Measurements from ENCODE around the gene MMP20.

MMP20 gene

DNA sequence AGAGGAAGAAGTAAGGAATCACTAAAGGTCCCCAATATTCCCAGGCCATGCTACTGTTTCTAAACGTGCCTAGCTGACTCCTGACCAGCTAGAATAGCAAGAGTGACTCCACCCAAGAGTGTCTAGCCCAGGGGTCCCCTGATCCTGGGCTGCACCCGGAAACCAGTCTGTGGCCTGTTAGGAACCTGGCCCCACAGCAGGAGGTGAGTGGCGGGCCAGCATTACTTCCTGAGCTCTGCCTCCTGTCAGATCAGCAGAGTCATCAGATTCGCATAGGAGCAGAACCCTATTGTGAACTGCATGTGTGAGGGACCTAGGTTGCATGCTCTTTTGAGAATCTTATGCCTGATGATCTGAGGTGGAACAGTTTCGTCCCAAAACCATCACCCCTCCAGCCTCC lies 2.0 kb downstream of the MMP20 start:
- no peak for DNase-seq (ENCODE audit: low spot score)

DNA sequence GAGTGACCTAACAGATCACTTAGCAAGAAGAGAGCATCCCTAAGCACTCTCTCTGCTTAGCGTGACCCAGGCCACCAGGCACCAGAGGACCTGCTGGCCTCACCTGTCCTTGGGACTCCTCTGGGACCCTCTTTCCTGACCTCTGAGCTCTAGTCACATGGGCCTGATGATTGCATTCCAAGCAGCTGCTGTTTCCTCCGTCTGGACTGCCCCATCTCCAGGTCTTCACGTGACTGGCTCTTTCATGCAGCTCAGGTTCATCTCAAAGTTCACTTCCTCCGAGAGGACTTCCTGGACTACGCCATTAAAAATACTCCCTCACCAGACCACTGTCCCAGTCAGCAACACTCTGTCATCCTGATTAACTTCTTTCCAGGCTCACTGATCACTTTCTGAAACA lies 2.9 kb downstream of the MMP20 start:
- no peak for DNase-seq (ENCODE audit: low spot score)

DNA sequence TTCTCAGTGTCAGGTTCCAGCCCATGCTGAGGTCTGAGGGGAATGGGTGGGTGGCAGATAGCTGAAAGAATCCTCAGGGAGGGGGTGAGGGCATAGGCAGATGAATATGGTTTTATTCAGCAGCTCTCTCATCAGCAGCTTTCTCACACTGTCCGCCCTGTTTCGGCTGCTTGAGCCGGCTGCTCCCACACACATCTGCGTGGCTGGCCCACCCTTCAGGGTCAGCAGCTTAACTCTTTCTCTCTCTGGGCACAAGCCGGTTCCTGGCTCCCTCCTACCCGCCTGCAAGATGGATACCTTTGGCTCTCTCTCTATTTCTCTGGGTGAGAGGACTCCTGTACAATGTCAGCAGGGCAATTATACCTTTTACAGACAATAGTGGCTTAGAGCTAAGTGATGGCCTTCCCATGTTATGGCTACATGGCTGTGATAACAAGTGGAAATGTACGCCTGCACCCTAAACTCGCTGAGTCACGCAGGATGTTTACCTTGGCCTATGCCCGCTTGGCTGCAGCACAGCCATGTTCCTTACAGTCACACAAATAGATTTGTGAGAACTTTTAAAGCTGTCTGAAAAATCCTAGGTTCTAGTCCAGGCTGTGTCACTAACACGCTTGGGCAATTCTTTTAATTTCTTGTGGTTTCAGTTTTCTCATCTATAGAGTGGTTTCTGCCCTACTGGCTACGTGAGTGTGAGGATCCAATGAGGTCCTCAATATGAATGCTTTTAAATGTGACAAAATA lies 4.1 kb downstream of the MMP20 start:
- no peak for DNase-seq (ENCODE audit: low spot score)

DNA sequence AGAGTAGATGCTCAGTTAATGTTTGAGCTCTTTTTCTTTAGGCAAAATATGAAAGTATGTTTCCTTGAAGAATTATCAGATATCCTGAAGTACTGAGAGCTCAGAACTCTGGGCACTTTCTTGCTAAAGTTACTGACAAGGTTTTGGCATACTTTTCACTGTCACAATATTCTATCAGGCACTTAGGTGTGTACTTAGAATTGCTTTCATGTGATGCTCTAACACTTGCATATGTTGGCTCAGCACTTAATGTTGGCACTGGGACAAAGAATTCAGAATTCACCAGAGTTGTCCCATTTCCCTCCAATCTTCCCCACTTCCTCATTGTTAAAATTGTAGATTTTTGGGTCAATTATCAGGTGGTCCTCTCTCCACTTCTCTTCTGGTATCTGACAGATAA lies 5.0 kb downstream of the MMP20 start:
- DNase-seq (ENCODE audit: low spot score), result no peak

DNA sequence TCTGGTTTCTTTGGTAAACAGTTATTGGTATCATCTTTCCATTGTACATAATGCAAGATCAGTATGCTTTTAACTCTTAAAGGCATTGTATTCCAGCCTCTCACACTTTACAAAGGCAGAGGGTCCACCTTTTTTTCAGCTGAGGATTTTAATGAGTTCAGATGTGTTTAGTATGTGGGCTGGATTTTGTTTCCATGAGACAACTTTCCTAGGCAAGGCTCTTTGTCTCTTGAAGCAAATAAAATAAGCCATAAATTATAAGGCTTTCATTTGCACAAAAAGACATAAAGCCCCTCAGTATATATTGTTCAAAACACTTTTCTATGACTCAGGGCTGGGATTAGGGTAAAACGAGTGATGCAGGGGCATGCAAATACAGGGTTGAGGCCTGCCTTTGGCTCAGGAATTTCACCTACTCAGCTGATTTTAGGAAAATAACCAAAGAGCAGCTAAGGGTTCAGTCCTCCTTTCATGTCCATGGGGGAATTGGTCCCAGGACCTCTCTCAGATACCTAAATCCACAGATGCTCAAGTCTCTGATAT lies 7.6 kb downstream of the MMP20 start:
- no peak for DNase-seq (ENCODE audit: low spot score)

DNA sequence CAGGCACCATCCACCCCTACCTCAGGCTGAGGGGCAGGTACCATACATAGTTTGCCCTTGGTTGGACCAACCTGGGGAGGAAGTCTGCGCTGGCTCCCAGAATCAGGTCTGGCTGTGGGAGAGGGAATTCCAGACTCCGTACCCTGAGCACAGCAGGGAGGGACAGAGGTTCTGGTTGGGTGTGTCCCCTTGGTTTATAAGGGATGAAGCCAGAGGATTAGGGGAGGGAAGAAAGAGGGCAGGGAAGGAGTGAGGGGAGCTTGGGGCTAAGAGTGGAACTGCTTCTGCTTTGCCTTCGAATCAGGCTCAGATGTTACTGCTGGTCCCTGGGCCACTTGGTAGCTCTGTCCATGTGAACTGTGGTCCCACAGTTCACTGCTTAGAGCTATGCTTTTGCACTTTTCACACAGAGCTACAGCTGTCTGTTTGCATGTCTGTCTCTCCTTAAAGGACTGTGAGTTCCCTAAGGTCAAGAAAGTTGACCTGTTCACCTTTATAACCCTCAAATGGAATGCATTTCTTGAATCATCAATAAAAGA lies 9.2 kb downstream of the MMP20 start:
- DNase-seq (ENCODE audit: low spot score), result no peak

DNA sequence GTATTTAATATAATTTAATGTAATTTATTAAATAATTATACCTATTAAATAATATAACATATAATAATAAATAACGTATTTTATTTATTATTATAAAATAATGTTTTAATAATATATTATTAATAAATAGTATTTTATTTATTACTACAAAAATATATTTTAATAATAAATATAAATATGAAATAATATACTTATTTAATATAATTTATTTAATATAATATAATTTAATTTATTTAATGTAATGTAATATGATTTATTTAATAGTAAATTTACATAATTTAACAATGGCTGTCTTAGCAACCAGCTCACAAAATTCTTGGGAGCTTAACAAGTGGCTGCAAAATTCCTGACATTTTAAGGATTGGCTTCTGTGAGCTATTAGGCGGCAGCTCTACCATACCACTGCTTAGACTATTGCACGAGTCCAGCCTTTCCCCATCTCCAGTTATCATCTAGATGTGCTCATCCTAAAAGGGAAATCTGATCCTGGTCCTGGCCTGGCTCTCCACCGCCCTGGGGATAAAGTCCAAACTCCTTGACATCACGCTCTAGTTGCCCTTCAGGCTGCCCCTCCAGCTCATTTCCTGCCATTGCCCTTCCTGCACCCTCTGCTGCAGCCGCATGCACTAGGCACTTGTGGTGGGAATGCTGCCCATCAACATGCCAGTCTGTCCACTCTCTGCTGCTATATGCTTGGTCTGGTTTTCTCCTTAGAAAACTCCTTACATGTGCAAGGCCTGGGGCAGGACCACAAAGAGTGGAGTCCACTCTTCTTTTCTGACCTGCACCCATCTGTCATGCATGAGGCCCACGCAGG lies 9.8 kb downstream of the MMP20 start:
- no peak for DNase-seq (ENCODE audit: low spot score)

DNA sequence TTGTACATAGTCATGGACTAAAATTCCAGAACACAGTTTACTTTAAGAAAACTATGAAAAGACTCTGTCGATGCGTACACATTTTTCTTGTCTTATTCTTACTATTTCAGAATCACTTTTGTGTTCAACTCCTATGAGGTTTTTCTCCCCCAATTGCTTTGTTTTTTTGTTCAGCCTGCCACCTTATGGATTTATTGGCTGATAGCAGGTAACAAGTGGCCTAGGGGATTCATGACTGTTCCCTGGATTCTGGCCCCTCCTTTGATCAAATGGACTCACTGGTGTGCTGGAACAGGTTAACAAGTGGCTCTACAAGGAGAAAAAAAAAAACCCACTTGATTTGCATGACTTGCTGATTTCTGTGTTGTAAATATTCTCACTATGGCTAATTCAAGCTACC lies 10.6 kb downstream of the MMP20 start:
- DNase-seq (ENCODE audit: low spot score), result no peak

DNA sequence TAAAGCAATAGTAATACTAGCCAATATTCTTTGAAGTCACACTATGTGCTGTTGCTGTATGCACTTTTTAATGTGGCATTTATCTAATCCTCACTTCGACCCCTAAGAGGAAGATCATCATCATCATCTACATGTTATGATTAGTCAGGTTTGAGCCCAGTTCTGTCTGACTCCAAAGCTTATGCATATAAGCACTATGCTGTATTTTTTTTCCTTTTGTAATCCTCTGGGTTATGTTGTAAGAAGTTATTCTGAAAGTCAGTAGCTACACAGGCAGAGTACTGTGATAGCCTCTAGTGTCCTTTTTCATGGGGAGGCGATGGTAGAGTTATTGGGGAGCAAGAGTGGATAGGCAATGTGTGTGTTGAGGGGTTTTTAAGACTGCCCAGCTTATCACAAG lies 11.1 kb downstream of the MMP20 start:
- DNase-seq (ENCODE audit: low spot score), result no peak

DNA sequence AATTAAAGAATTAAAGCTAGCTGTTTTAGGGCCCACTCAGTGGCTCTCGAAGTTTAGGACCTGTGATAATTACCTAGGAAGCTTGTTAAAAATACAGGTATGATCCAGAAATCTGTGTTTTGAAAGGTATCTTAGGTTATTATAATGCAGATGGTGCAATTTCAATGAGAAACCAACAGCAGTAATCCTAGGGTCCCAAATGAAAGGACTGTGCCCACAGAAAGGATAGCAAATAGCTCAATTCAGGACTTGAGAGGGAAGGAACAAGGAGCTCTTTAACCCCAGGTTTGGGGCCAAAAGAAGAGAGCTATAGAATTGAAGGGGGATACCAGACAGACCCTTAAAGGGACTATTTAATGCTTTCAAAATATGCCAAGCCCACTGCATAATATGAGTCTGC lies 11.7 kb downstream of the MMP20 start:
- DNase-seq (ENCODE audit: low spot score), result no peak

DNA sequence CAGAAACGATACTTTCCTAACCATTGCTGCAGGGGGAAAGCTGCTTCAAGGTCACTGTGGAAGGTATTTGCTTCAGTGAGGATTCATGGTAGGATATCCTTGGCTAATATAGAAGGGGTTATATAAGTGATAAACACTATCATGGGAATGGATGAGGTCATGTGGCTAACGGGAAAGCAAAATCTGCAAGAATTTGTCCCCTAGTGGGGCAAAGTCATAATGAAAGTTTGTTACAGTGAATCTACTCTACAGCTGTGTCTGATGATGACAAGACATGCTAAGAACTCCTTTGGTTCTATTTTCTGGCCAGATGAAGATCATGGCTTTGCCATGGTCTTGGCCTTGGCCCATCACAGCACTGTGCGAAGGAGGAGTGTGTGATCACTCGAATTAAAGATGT lies 13.8 kb downstream of the MMP20 start:
- no peak for DNase-seq (ENCODE audit: low spot score)

DNA sequence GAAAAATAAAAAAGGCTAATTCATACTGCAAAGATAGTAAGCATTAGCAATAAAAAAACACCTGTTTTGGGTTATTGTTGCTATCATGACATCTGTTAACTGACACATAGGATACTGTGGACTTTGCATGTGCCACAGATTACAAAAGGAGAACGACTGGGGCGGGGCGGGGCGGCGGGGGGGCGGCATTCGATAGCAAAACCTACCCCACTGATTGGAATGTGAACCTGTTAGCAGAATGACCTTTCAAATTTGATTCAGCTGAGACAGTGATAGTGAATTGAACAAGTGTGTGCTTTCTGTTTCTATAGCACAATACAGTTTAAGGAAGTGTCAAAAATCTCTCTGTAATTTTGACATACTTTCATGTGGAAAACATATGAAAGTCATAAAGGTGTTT lies 14.9 kb downstream of the MMP20 start:
- DNase-seq (ENCODE audit: low spot score), result no peak

DNA sequence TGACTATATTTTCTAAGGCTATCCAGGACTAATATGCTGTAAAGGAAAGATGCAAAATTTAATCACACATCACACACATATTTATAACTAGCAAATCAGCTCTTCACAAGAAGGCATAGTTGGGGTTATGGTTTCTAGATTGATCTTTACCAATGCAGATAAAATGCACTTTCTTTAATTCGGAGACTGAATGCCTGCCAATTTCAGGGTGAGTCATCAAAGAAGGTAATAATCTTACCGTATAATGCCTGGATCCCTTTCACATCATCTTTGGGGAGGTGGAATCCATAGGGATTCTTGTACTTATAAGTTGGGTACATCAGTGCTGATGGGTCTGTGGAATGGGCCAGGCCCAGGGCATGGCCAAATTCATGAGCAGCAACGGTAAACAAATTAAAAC lies 16.4 kb downstream of the MMP20 start:
- DNase-seq (ENCODE audit: low spot score), result no peak

DNA sequence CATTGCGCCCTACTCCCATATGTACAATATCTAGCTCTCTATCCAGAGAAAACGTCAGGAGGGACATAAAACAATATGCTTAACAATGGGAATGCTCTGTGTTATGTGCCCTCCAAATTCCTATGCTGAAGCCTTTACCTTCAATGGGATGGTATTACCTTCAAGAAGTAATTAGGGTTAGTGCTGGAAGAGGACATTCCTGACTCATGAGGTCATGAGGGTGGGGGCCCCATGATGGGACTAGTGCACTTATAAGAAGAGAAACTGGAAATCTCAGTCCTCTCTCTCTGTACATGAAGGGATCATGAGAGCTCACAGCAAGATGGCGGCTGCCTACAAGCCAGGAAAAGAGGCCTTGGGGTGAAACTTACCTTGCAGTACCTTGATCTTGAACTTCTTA lies 20.3 kb downstream of the MMP20 start:
- DNase-seq (ENCODE audit: low spot score), result no peak

DNA sequence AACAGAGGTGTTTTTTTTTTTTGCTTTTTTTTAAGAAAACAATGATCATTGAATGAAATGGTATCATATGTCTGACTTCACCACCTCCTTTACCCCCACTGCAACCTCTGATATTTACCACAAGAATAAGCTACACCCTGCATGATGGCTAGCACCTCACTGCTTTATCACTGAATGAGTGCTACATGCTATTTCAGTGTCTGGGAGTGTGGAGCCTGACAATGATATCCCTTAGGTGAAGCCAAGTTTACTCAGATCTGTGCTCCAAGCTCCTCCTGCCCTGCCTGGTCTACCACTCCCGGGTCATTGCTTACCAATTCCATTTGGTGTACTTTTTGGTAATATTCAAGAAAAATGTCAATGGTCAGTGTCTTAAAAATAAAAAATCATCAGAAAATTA lies 21.1 kb downstream of the MMP20 start:
- no peak for DNase-seq (ENCODE audit: low spot score)

DNA sequence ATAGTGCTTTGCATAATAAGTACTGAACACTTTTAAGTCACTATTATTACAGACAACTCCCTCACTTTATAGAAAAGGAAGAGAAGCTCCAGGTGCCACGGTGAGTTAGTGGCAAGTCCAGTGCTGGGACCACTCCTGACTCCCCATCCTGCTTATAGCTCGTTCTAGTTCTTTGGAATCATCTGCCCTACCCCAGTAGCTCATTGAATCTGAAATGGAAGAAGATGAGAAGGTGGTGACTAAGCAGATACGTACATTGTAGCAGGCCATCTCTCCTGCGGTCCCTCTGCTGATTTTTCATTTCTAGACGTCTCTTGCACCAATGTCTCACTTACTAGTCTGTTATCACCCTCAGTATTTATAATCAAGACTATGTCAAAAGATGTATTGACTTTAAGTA lies 21.6 kb downstream of the MMP20 start:
- DNase-seq (ENCODE audit: low spot score), result no peak

DNA sequence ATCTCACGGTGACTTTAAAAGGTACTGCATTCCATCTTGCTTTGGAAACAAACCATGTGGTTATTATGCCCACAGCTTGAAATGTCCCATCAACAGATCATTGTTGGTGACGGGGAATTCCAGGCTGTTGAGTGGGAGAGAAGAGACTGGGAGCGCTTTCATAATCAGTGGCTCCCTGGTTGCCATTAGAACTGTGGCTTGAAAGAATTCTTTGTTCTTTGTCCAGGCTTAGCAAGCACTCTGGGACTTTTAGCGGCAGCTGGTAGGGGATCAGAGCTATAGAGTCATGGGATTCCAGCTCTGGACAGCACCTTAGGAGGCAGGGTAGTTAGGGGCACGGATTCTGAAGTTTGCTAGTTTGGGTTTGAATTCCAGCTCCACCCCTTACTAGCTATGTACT lies 22.0 kb downstream of the MMP20 start:
- no peak for DNase-seq (ENCODE audit: low spot score)

DNA sequence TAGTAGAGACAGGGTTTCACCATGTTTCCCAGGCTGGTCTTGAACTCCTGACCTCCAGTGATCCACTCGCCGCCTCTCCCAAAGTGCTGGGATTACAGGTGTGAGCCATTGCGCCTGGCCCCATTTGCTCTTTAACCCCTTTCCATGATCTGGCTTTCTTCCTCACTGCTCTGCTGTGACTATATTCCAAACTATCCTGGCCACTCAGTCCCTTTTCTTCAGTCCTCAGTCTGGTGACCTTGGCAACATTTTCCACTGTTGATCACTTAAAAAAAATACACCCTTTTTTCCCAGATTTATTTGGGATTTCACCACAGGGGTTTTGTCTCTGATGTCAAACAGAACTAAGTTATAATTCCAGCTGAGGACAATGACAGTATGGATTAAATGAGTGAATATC lies 24.5 kb downstream of the MMP20 start:
- no peak for DNase-seq (ENCODE audit: low spot score)

DNA sequence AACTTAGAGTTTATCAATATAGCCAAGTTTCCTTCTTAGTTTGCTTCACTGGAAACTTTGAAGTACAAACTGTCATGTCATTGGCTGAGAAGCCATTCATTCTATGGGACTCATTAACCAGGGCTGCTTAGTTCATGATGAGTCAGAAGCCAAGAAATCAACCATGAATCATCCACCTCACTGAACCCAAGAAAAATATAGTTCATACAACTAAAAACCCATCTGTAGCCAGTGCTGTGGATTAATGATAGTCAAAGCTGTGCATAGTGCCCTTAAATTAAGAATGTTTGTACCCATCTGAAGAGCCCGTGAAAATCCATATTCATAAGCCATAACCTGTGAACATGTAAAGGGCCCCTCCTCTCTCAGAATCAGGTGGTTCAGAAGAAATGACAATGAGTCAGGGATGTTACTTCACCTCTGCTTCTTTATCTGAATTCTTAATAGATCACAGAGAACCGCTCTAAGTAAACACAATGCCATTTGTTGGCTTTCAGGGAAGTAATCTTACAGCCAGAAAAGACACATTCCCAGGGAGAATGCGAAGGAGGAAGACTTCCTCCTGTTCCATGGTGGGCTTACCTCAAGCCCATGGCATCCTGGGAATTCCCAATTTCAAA lies 25.4 kb downstream of the MMP20 start:
- peak; percentile 14 for DNase-seq (ENCODE audit: low spot score)

DNA sequence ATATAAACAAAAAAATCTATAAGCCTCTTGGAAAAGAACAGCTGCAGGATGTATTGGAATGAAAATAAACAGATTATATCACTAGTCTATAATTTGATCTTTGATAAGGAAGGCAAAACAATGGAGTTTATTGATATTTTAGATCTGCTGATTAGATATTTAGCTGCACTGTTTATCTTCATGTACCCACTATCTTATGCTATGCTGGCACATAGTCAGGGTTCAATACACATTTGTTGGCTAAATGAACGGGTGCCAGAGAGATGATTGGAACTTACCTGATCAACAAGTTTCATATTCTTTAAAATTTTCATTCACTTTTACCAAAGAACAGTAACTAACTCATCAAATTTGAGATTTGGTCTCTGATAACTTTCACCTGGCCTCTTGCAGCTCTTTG lies 26.9 kb downstream of the MMP20 start:
- DNase-seq (ENCODE audit: low spot score), result no peak

DNA sequence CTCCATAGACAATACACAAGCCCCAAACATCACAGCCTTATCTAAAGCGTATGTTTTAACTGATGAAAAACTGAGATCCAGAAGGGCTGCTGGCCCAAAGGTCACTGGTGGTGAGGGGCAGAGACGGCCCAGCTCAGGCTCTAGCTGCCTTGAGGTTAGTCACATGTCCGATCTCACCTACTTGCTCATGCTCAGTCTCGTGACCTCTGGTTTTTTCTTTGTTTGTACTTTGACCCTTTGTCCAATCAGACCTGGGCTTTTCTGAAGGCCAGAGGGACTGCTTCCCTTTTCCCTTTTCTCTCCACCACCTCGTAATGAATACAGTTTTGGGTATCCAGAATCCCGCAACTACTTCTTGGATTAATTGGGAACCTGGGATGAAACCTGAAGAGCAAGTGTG lies 28.6 kb downstream of the MMP20 start:
- DNase-seq (ENCODE audit: low spot score), result no peak

DNA sequence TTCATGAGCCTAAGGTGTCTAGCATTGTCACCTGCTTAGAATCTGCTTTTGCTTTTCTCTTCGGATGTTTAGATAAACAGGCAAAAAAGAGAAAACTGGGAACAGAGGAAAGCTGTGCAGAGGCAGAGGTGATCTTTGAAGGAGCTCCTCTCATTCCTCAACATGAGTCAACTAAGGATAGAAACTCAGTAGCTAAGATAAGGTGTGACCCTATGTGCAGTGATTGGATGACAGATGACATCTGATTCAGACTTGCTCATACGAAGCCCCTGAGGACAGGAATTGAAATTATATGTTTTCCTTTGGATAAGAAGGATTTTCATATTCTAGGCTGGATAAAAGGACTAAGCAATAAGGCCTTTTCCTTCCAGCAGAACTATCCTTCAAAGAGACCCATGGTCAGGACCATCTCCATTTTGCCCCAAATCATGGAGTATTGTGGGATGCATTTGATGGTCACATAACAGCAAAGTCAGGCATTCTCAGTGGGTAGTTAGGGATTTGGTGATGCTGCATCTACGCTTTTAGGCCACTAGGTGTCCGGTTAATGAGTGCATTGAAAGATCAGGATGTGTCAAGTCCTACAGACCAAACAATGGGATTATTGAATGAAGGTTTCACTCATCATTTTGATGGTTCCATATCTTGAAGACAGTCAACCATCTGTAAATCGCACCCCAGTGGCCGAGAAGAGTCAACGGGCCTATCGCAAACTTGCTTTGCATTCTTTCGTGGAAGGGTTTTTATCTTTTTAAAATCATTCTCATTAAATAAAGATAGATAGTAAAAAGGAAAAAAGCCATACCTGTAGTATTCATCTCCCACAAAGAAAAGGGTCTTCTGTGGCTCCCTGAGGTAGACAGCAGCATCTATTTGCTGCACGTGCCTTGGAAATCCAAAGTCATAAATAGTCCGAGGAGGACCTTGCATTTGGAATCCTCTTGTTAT lies 32.2 kb downstream of the MMP20 start:
- DNase-seq (ENCODE audit: low spot score), result no peak

Data from CD4-positive, alpha-beta T cell treated with Interleukin-15 for 4 hours (primary cell).